HUES48 (cell line): ENCODE results near the gene KCTD1.

Experiments
- H3K27ac ChIP-seq: one replicate; pipeline ENCODE4 v1.7.0; 2013; ENCODE audit warnings: low read depth, low read length, inconsistent platforms
- H3K27me3 ChIP-seq: 2 replicates; pipeline ENCODE4 v1.6.1; 2013; ENCODE audit warnings: mild to moderate bottlenecking, low read length; ENCODE audit not compliant: control insufficient read depth, insufficient read depth
- H3K36me3 ChIP-seq: 2 replicates; pipeline ENCODE4 v1.6.1; 2013; ENCODE audit warnings: low read length; ENCODE audit not compliant: control insufficient read depth, insufficient read depth
- H3K4me1 ChIP-seq: 2 replicates; pipeline ENCODE4 v1.6.1; 2013; ENCODE audit warnings: mild to moderate bottlenecking, low read length; ENCODE audit not compliant: control insufficient read depth, insufficient read depth
- H3K4me3 ChIP-seq: 2 replicates; pipeline ENCODE4 v1.5.1; 2013; ENCODE audit warnings: mild to moderate bottlenecking, low read depth, low read length
- H3K9ac ChIP-seq: 2 replicates; pipeline ENCODE4 v1.6.1; 2013; ENCODE audit warnings: mild to moderate bottlenecking, low read depth, low read length, moderate library complexity
- H3K9me3 ChIP-seq: 2 replicates; pipeline ENCODE4 v1.6.1; 2013; ENCODE audit warnings: low read length; ENCODE audit not compliant: control insufficient read depth, insufficient read depth

Gene KCTD1

GRCh38 chr18:26535630-26536029 lies 12.7 kb downstream of the KCTD1 start:
- H3K4me3 ChIP-seq: no peak overlapping the region
- H3K4me1 ChIP-seq: peaks cover 21% of the 10 kb centered on the region
- no peaks in the 10 kb centered on the region for H3K27me3 ChIP-seq
- H3K9me3 ChIP-seq: no peaks in the 10 kb centered on the region
- H3K27ac ChIP-seq: no peak overlapping the region
- no peak overlapping the region for H3K9ac ChIP-seq
- H3K36me3 ChIP-seq: no peaks in the 10 kb centered on the region

- Histone ChIP-seq H3K27me3 (no peaks in the 10 kb centered on the region), H3K27ac (peak overlapping the region; percentile 82), H3K9me3 (no peaks in the 10 kb centered on the region), H3K9ac (no peak overlapping the region), H3K36me3 (no peaks in the 10 kb centered on the region), H3K4me1 (peaks cover 24% of the 10 kb centered on the region), H3K4me3 (no peak overlapping the region)
Measured at GRCh38 chr18:26532367-26533340, 15.7 kb downstream of the KCTD1 start.

- H3K4me3 ChIP-seq: no peak overlapping the region
- no peak overlapping the region for H3K9ac ChIP-seq
- peak overlapping the region; percentile 82 for H3K27ac ChIP-seq
- no peaks in the 10 kb centered on the region for H3K9me3 ChIP-seq
- no peaks in the 10 kb centered on the region for H3K36me3 ChIP-seq
- H3K27me3 ChIP-seq: no peaks in the 10 kb centered on the region
- peaks cover 33% of the 10 kb centered on the region for H3K4me1 ChIP-seq
Measured at GRCh38 chr18:26531605-26532298, 16.6 kb downstream of the KCTD1 start.

GRCh38 chr18:26526966-26527234 lies 21.5 kb downstream of the KCTD1 start:
- Histone ChIP-seq H3K4me1 (peaks cover 52% of the 10 kb centered on the region), H3K27me3 (no peaks in the 10 kb centered on the region), H3K9ac (no peak overlapping the region; the same call in 1 of the 2 replicates), H3K9me3 (no peaks in the 10 kb centered on the region), H3K27ac (peak overlapping the region; percentile 76), H3K36me3 (no peaks in the 10 kb centered on the region), H3K4me3 (0 out of 2 replicates have a peak overlapping the region, but pooled peaks have one; percentile 2)

GRCh38 chr18:26526128-26526965 lies 22.0 kb downstream of the KCTD1 start:
- H3K4me3 ChIP-seq: no peak overlapping the region

GRCh38 chr18:26524504-26525351 lies 23.6 kb downstream of the KCTD1 start:
- Histone ChIP-seq H3K27me3 (no peaks in the 10 kb centered on the region), H3K9ac (no peak overlapping the region), H3K9me3 (no peaks in the 10 kb centered on the region), H3K4me1 (peaks cover 46% of the 10 kb centered on the region), H3K27ac (peak overlapping the region; percentile 76), H3K36me3 (no peaks in the 10 kb centered on the region), H3K4me3 (no peak overlapping the region)

More at GRCh38 chr18:26526128-26526965, 22.0 kb downstream of the KCTD1 start:
- Histone ChIP-seq H3K27ac (peak overlapping the region; percentile 76), H3K36me3 (no peaks in the 10 kb centered on the region), H3K9me3 (no peaks in the 10 kb centered on the region), H3K4me1 (peaks cover 47% of the 10 kb centered on the region), H3K9ac (peak overlapping the region; percentile 16; the same call in 1 of the 2 replicates), H3K27me3 (no peaks in the 10 kb centered on the region)

- Histone ChIP-seq H3K36me3 (no peaks in the 10 kb centered on the region), H3K4me1 (peaks cover 46% of the 10 kb centered on the region), H3K4me3 (no peak overlapping the region), H3K27me3 (no peaks in the 10 kb centered on the region), H3K9ac (no peak overlapping the region), H3K9me3 (no peaks in the 10 kb centered on the region), H3K27ac (no peak overlapping the region)
Measured at GRCh38 chr18:26524002-26524401, 24.4 kb downstream of the KCTD1 start.

DNA sequence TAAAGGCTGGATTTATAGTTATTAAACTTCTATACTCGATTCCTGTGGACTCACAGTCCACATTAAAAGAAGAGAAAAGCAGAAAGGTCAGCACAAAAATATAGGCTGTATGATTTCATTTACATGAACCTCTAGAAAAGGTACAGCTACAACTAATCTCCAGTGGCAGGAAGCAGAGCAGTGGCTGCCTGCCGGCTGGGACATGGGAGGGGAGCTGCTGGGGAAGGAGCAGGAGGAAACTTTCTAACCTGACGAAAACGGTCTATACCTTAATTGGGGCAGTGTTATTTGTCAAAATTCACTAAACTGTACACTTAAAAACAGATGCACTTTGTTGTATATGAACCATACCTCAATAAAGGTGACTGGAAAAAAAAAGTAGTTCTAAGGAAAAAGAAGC lies 26.7 kb downstream of the KCTD1 start:
- Histone ChIP-seq H3K27ac (no peak overlapping the region), H3K36me3 (no peaks in the 10 kb centered on the region), H3K27me3 (no peaks in the 10 kb centered on the region), H3K4me1 (peaks cover 28% of the 10 kb centered on the region), H3K9ac (no peak overlapping the region), H3K9me3 (no peaks in the 10 kb centered on the region), H3K4me3 (no peak overlapping the region)

GRCh38 chr18:26520974-26521373 lies 27.4 kb downstream of the KCTD1 start:
- no peaks in the 10 kb centered on the region for H3K27me3 ChIP-seq
- no peaks in the 10 kb centered on the region for H3K9me3 ChIP-seq
- no peak overlapping the region for H3K9ac ChIP-seq
- no peak overlapping the region for H3K27ac ChIP-seq
- H3K4me1 ChIP-seq: peaks cover 27% of the 10 kb centered on the region
- no peaks in the 10 kb centered on the region for H3K36me3 ChIP-seq
- H3K4me3 ChIP-seq: no peak overlapping the region

DNA sequence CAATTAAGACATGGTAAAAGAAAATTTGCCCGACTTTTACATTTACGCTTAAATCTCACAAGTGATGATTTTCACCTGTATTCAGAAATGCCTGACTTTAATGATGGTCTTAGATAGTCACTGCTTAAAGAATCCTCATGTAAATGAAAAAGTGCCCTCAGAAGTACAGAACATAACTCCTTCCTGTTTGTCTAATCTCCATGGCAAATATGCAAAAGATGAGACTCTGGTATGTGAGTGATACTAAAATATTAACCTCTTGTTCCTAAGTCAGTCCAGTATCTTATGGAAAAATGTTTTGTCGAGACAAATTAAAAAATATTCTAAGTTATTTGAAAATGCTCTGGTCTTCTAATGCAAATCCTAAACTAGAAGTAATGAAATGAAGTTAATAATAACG lies 29.2 kb downstream of the KCTD1 start:
- Histone ChIP-seq H3K9ac (no peak overlapping the region), H3K4me1 (peaks cover 12% of the 10 kb centered on the region), H3K27me3 (no peaks in the 10 kb centered on the region), H3K36me3 (no peaks in the 10 kb centered on the region), H3K9me3 (no peaks in the 10 kb centered on the region), H3K4me3 (no peak overlapping the region), H3K27ac (no peak overlapping the region)
